Activated CD4-positive, alpha-beta memory T cell treated with anti-CD3 and anti-CD28 coated beads for 36 hours (primary cell): ENCODE results near the gene HOXB6. TPM values are rescaled to one million over a fixed set of nuclear protein-coding genes. Genes with fewer than 3 reads are reported as not detected.

Source experiments
- CTCF ChIA-PET: fragments of 350-600 bp; sonication (Branson Sonifier 250); formaldehyde crosslinking; loops from one replicate; lab custom pipeline; 2021; ENCODE audit warnings: antibody characterized with exemption, inconsistent platforms; lab: Charles Lee
- POLR2A ChIA-PET: fragments of 350-600 bp; sonication (Branson Sonifier 250); formaldehyde crosslinking; loops from one replicate; lab custom pipeline; 2021; ENCODE audit warnings: antibody characterized with exemption; lab: Charles Lee
- DNase-seq: peaks from one replicate; pipeline ENCODE4 v3.0.0-alpha.2; 2020
- H3K27ac Mint-ChIP-seq: one replicate; pipeline ENCODE4 v1.8.0; 2021; ENCODE audit warnings: mixed read lengths
- H3K27me3 Mint-ChIP-seq: one replicate; pipeline ENCODE4 v1.8.0; 2021; ENCODE audit warnings: mixed read lengths
- H3K36me3 Mint-ChIP-seq: one replicate; pipeline ENCODE4 v1.8.0; 2021; ENCODE audit warnings: mixed read lengths
- H3K4me1 Mint-ChIP-seq: one replicate; pipeline ENCODE4 v1.8.0; 2021; ENCODE audit warnings: low read depth, mixed read lengths
- H3K4me3 Mint-ChIP-seq: one replicate; pipeline ENCODE4 v1.8.0; 2021; ENCODE audit warnings: mild to moderate bottlenecking, mixed read lengths
- H3K9me3 Mint-ChIP-seq: one replicate; pipeline ENCODE4 v1.8.0; 2021; ENCODE audit warnings: mixed read lengths
- intact Hi-C: fragments of 100-400 bp; cut with micrococcal nuclease; formaldehyde crosslinking; loops from one replicate; pipeline ENCODE4 v1.15.1; 2023
- total RNA-seq, 2 experiments: library from RNA; stranded (reverse); gene quantifications; one replicate each; pipeline ENCODE4 v1.2.3, GENCODE V29; 2021

Gene HOXB6
- total RNA-seq, 2 experiments from 2014 or later: 0.21 to 0.22 TPM

GRCh38 chr17:48611213-48611612 lies 6.4 kb upstream of the HOXB6 start:
- ChIA-PET POLR2A (no interaction called here), CTCF (no interaction called here)
- H3K4me3 Mint-ChIP-seq: peak overlapping the region; percentile 86
- H3K36me3 Mint-ChIP-seq: no peaks in the 10 kb centered on the region
- no peaks in the 10 kb centered on the region for H3K9me3 Mint-ChIP-seq
- H3K27me3 Mint-ChIP-seq: peaks cover 67% of the 10 kb centered on the region
- peak overlapping the region; percentile 41 for H3K27ac Mint-ChIP-seq
- intact Hi-C loops: loop anchor here (5.0 to 10.0 kb wide), 3 partner anchors 141 to 584 kb away; no protein-coding TSS in a partner anchor
- peaks cover 42% of the 10 kb centered on the region for H3K4me1 Mint-ChIP-seq
- DNase-seq: no peak

GRCh38 chr17:48610282-48611211 lies 5.8 kb upstream of the HOXB6 start, which contains the start of gene HOXB7:
Gene HOXB7 (minus strand): TSS chr17:48611017. CDS start chr17:48610918, 99 bp downstream.
- H3K36me3 Mint-ChIP-seq: no peaks in the 10 kb centered on the region
- peak; percentile 78 for DNase-seq
- peaks cover 64% of the 10 kb centered on the region for H3K27me3 Mint-ChIP-seq
- peak within 1 kb of the TSS; percentile 86 for H3K4me3 Mint-ChIP-seq
- no peaks in the 10 kb centered on the region for H3K9me3 Mint-ChIP-seq
- ChIA-PET POLR2A (interaction anchor here (0.5 kb wide), 1 partner anchor 506 kb away, joined by 3 read pairs; no protein-coding TSS in a partner anchor), CTCF (interaction anchor here (0.6 to 1.2 kb wide), 3 partner anchors 12 to 347 kb away, joined by 3 to 5 read pairs (median 3); no protein-coding TSS in a partner anchor)
- H3K27ac Mint-ChIP-seq: peak within 1 kb of the TSS; percentile 41
- intact Hi-C loops: loop anchor here (5.0 to 10.0 kb wide), 3 partner anchors 142 to 583 kb away; no protein-coding TSS in a partner anchor
- H3K4me1 Mint-ChIP-seq: peaks cover 37% of the 10 kb centered on the region

- Mint-ChIP-seq H3K4me1 (peaks cover 32% of the 10 kb centered on the region), H3K27me3 (peaks cover 62% of the 10 kb centered on the region), H3K9me3 (no peaks in the 10 kb centered on the region), H3K27ac (no peak overlapping the region), H3K4me3 (peak overlapping the region; percentile 86), H3K36me3 (no peaks in the 10 kb centered on the region)
- POLR2A ChIA-PET: interaction anchor here (0.5 kb wide), 1 partner anchor 505 kb away, joined by 3 read pairs; no protein-coding TSS in a partner anchor
- intact Hi-C loops: loop anchor here (5.0 to 10.0 kb wide), 3 partner anchors 142 to 583 kb away; no protein-coding TSS in a partner anchor
- no peak for DNase-seq
- CTCF ChIA-PET: interaction anchor here (0.6 to 1.6 kb wide), 5 partner anchors 12 to 639 kb away, joined by 3 to 7 read pairs (median 3); partner anchors contain the start of gene CDK5RAP3
Observed at GRCh38 chr17:48609759-48610281, 5.0 kb upstream of the HOXB6 start.

GRCh38 chr17:48609033-48609432 lies 4.2 kb upstream of the HOXB6 start:
- no peak for DNase-seq
- Mint-ChIP-seq H3K36me3 (no peaks in the 10 kb centered on the region), H3K4me1 (peaks cover 29% of the 10 kb centered on the region), H3K27me3 (peaks cover 63% of the 10 kb centered on the region), H3K9me3 (no peaks in the 10 kb centered on the region), H3K4me3 (no peak overlapping the region), H3K27ac (no peak overlapping the region)
- ChIA-PET CTCF (interaction anchor here (1.1 to 1.6 kb wide), 4 partner anchors 9 to 638 kb away, joined by 3 to 7 read pairs (median 4); partner anchors contain the start of gene CDK5RAP3), POLR2A (no interaction called here)
- intact Hi-C loops: no loop called here

GRCh38 chr17:48608494-48608834 lies 3.7 kb upstream of the HOXB6 start:
- Mint-ChIP-seq H3K9me3 (no peaks in the 10 kb centered on the region), H3K27ac (no peak overlapping the region), H3K36me3 (no peaks in the 10 kb centered on the region), H3K4me3 (no peak overlapping the region), H3K4me1 (peaks cover 24% of the 10 kb centered on the region), H3K27me3 (peaks cover 63% of the 10 kb centered on the region)
- CTCF ChIA-PET: interaction anchor here (1.1 to 1.6 kb wide), 4 partner anchors 9 to 637 kb away, joined by 3 to 7 read pairs (median 4); partner anchors contain the start of gene CDK5RAP3
- POLR2A ChIA-PET: no interaction called here
- intact Hi-C loops: no loop called here
- no peak for DNase-seq

GRCh38 chr17:48606892-48607614 lies 2.3 kb upstream of the HOXB6 start:
- no peak overlapping the region for H3K27ac Mint-ChIP-seq
- no peak overlapping the region for H3K4me3 Mint-ChIP-seq
- peaks cover 68% of the 10 kb centered on the region for H3K27me3 Mint-ChIP-seq
- POLR2A ChIA-PET: no interaction called here
- H3K36me3 Mint-ChIP-seq: no peaks in the 10 kb centered on the region
- CTCF ChIA-PET: interaction anchor here (0.6 to 1.8 kb wide), 7 partner anchors 9 to 479 kb away, joined by 3 to 10 read pairs (median 3); partner anchors contain the start of gene HOXB8
- intact Hi-C loops: no loop called here
- no peaks in the 10 kb centered on the region for H3K9me3 Mint-ChIP-seq
- DNase-seq: no peak
- peaks cover 17% of the 10 kb centered on the region for H3K4me1 Mint-ChIP-seq

GRCh38 chr17:48605991-48606891 lies 1.5 kb upstream of the HOXB6 start:
- Mint-ChIP-seq H3K9me3 (no peaks in the 10 kb centered on the region), H3K4me3 (no peak overlapping the region)
- POLR2A ChIA-PET: no interaction called here

GRCh38 chr17:48605409-48605919 lies 678 bp upstream of the HOXB6 start:
- DNase-seq: no peak
- Mint-ChIP-seq H3K9me3 (no peaks in the 10 kb centered on the region), H3K36me3 (no peaks in the 10 kb centered on the region), H3K27me3 (peaks cover 70% of the 10 kb centered on the region), H3K4me1 (peaks cover 6% of the 10 kb centered on the region), H3K27ac (no peak overlapping the region), H3K4me3 (no peak overlapping the region)
- POLR2A ChIA-PET: no interaction called here
- CTCF ChIA-PET: interaction anchor here (1.2 to 1.7 kb wide), 2 partner anchors 10 to 13 kb away, joined by 5 to 10 read pairs; partner anchors contain the start of gene HOXB8
- intact Hi-C loops: no loop called here

More at GRCh38 chr17:48605991-48606891, 1.5 kb upstream of the HOXB6 start:
- intact Hi-C loops: no loop called here
- CTCF ChIA-PET: interaction anchor here (0.6 to 1.8 kb wide), 7 partner anchors 10 to 478 kb away, joined by 3 to 10 read pairs (median 4); partner anchors contain the start of gene HOXB8
- Mint-ChIP-seq H3K4me1 (peaks cover 11% of the 10 kb centered on the region), H3K27me3 (peaks cover 70% of the 10 kb centered on the region), H3K36me3 (no peaks in the 10 kb centered on the region), H3K27ac (no peak overlapping the region)
- no peak for DNase-seq

- H3K4me1 Mint-ChIP-seq: peaks cover 6% of the 10 kb centered on the region
- ChIA-PET CTCF (interaction anchor here (0.9 kb wide), 1 partner anchor 36 kb away, joined by 3 read pairs; no protein-coding TSS in a partner anchor), POLR2A (no interaction called here)
Observed at GRCh38 chr17:48603959-48604769, 622 bp downstream of the HOXB6 start.

More at GRCh38 chr17:48603959-48604769, 622 bp downstream of the HOXB6 start:
- Mint-ChIP-seq H3K27ac (no peak overlapping the region), H3K36me3 (no peaks in the 10 kb centered on the region), H3K27me3 (peaks cover 77% of the 10 kb centered on the region), H3K9me3 (no peaks in the 10 kb centered on the region), H3K4me3 (no peak overlapping the region)
- DNase-seq: no peak
- intact Hi-C loops: no loop called here
